ENCODE data around the gene SLC5A2. TPM values are rescaled to one million over a fixed set of nuclear protein-coding genes. Genes with fewer than 3 reads are reported as not detected.

SLC5A2 gene
- total RNA-seq, 1 experiment from 2014 or later, result 1.6 TPM

DNA sequence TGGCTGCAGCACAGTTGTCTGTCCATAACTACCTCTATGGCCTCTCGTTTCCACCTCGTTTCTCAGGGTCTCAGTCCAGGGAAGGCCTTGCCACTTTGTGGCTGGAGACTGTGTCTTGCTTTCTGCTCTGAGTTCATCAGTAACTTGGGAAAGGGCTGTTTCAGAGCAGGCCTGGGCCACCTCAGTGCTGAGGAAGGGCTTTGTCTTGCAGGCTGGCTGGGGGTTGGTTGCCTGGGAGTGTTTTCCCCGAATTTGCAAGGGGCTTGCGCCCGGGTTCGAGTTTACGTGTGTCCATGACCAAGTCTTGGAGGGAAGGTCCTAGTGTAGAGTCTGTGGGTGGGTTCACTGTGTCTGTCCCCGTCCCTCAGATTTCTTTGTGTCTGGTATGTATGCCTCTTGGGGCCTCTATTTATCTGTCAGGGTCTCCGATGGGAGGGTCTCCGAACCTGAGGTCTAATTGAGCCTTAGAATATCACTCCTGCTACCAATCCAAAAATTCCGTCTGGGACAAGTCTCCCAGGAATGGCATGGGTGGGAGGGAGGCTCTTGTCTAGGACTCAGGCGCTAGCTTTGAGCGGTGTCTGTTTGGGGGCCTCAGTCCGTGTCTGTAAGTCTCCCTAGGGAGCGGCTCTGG, 11.6 kb upstream of the SLC5A2 start:
- H3K4me1 Mint-ChIP-seq (ENCODE audit: low read depth, unreplicated experiment), result peaks cover 17% of the 10 kb centered on the region
- no TSS peak for BruUV-seq (replicated peaks)

DNA sequence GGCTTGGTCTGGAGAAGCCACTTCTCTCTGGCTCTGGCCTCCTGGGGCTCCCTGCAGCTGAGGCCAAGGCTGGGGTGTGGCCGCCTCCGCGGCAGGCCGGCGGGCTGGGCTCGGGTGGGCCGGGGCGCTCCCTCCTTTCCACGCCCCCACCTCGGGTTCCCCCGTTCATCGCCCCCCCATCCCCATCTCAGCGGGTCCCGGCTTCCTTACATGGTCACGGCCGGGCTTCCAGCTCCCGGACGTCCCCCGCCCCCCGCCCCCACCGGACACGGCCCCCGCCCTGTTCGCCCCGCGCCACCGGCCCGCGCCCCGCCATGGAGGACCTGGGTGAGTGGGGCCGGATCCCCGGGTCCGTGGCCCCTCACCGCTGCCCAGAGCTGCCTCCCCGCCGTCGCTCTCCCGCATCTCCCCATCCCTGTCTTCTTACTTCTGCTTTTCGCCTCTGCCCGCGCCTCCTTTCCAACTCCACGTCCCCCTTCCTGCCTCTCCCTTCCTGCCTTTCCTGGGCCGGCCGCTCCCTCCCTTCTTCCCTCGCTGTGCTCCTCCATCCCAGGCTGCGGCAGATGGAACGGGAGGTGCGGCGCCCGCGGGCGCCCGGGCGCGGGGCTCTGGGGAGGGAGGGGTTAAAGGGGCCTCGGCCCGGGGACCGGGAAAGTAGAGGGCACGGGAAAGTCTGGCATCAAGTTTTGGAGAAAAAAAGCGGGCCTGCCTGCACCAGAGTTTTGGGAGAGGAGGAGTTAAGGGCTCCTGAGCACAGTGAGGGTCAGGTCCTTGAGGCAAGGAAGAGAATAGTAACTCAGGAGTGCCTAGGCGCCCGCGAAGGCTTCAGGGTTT, 10.8 kb upstream of the SLC5A2 start, which contains the start of gene TGFB1I1:
Gene TGFB1I1, plus strand, starts transcription at position 278 of the 834 bp plus-strand sequence. Its CDS starts 37 bp downstream, at position 315.
- no peaks in the 10 kb centered on the region for H3K27me3 Mint-ChIP-seq (ENCODE audit: unreplicated experiment)
- no TSS peak for BruUV-seq (replicated peaks)
- DNase-seq, result peak; percentile 41
- CTCF ChIA-PET, result interaction anchor here (1.0 kb wide), 1 partner anchor 11 kb away, joined by 4 read pairs; no protein-coding TSS in a partner anchor
- peaks cover 20% of the 10 kb centered on the region for H3K4me1 Mint-ChIP-seq (ENCODE audit: low read depth, unreplicated experiment)
- H3K4me3 Mint-ChIP-seq (ENCODE audit: low read depth, unreplicated experiment), result peak within 1 kb of the TSS; percentile 78
- intact Hi-C loops (cut with micrococcal nuclease; ENCODE audit: unreplicated experiment), result no loop called here
- TF ChIP-seq, protein P1, sequence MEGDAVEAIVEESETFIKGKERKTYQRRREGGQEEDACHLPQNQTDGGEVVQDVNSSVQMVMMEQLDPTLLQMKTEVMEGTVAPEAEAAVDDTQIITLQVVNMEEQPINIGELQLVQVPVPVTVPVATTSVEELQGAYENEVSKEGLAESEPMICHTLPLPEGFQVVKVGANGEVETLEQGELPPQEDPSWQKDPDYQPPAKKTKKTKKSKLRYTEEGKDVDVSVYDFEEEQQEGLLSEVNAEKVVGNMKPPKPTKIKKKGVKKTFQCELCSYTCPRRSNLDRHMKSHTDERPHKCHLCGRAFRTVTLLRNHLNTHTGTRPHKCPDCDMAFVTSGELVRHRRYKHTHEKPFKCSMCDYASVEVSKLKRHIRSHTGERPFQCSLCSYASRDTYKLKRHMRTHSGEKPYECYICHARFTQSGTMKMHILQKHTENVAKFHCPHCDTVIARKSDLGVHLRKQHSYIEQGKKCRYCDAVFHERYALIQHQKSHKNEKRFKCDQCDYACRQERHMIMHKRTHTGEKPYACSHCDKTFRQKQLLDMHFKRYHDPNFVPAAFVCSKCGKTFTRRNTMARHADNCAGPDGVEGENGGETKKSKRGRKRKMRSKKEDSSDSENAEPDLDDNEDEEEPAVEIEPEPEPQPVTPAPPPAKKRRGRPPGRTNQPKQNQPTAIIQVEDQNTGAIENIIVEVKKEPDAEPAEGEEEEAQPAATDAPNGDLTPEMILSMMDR (IDR thresholded peaks at IDR 0.05; ENCODE audit: unreplicated experiment), result no peak
- peak within 1 kb of the TSS; percentile 75 for H3K27ac Mint-ChIP-seq (ENCODE audit: unreplicated experiment)
- peaks cover 30% of the 10 kb centered on the region for H3K36me3 Mint-ChIP-seq (ENCODE audit: insufficient read depth, unreplicated experiment)
- H3K9me3 Mint-ChIP-seq (ENCODE audit: low read depth, unreplicated experiment), result no peaks in the 10 kb centered on the region

More for the DNA sequence above, 11.6 kb upstream of the SLC5A2 start:
- Mint-ChIP-seq H3K27me3 (ENCODE audit: unreplicated experiment) (no peaks in the 10 kb centered on the region), H3K4me3 (ENCODE audit: low read depth, unreplicated experiment) (peak overlapping the region; percentile 78), H3K9me3 (ENCODE audit: low read depth, unreplicated experiment) (no peaks in the 10 kb centered on the region), H3K36me3 (ENCODE audit: insufficient read depth, unreplicated experiment) (peaks cover 23% of the 10 kb centered on the region), H3K27ac (ENCODE audit: unreplicated experiment) (no peak overlapping the region)
- CTCF ChIA-PET, result interaction anchor here (1.0 kb wide), 1 partner anchor 11 kb away, joined by 4 read pairs; no protein-coding TSS in a partner anchor
- TF ChIP-seq, protein P1 (IDR thresholded peaks at IDR 0.05; ENCODE audit: unreplicated experiment), result no peak
- intact Hi-C loops (cut with micrococcal nuclease; ENCODE audit: unreplicated experiment), result no loop called here
- no peak for DNase-seq

DNA sequence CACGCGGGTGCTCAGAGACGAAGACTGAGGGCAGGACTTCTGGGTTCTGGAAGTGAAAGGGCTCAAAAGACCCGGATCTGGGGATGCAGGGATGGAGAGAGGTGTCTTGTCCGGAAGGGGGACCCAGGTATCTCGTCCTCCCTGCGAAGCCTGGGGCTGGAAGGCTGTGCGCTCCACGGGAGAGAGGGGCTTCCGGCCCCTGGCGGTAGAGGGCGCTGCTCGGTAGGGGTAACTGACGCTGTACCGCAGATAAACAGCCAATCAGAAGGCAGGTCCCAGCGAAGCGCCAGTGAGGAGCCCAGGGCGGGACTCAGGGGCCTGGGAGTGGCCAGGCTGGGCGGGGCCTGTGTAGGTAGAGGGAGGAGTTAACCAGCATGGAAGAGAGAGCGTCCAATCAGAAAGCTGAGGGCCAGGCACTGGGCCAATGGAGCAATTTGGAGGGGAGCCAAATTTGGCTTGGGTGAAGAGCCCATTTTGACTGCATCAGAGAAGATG, 10.2 kb upstream of the SLC5A2 start:
- peak; percentile 54 for DNase-seq
- peaks cover 24% of the 10 kb centered on the region for H3K4me1 Mint-ChIP-seq (ENCODE audit: low read depth, unreplicated experiment)
- no peaks in the 10 kb centered on the region for H3K27me3 Mint-ChIP-seq (ENCODE audit: unreplicated experiment)
- intact Hi-C loops (cut with micrococcal nuclease; ENCODE audit: unreplicated experiment), result no loop called here
- no peaks in the 10 kb centered on the region for H3K9me3 Mint-ChIP-seq (ENCODE audit: low read depth, unreplicated experiment)
- CTCF ChIA-PET, result interaction anchor here (0.6 kb wide), 1 partner anchor 14 kb away, joined by 3 read pairs; the partner anchor contains the start of gene ARMC5
- H3K27ac Mint-ChIP-seq (ENCODE audit: unreplicated experiment), result peak overlapping the region; percentile 75
- peaks cover 37% of the 10 kb centered on the region for H3K36me3 Mint-ChIP-seq (ENCODE audit: insufficient read depth, unreplicated experiment)
- TF ChIP-seq, protein P1 (IDR thresholded peaks at IDR 0.05; ENCODE audit: unreplicated experiment), result peak; percentile 33
- TSS peak; percentile 20 for BruUV-seq (replicated peaks)
- H3K4me3 Mint-ChIP-seq (ENCODE audit: low read depth, unreplicated experiment), result peak overlapping the region; percentile 78

DNA sequence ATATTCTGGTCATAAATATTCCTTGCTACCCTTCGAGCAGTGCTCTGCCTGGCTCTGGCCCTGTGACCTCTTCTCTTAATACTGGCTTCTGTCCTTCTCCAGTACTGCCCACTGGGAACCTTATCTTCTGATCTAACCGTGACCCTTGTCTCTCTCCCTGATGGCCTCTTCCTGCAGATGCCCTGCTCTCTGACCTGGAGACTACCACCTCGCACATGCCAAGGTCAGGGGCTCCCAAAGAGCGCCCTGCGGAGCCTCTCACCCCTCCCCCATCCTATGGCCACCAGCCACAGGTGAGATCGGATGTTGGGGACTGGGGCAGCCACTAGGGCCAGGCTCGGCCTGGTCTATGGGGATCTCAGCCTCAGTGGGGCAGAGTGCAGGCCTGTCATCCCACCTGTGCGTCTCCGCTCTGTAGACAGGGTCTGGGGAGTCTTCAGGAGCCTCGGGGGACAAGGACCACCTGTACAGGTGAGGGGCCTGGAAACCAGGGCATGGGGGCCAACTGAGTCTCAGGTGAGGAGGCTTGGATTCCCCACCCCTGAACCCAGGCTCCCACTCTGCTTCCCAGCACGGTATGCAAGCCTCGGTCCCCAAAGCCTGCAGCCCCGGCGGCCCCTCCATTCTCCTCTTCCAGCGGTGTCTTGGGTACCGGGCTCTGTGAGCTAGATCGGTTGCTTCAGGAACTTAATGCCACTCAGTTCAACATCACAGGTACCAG, 9.5 kb upstream of the SLC5A2 start:
- peak overlapping the region; percentile 78 for H3K4me3 Mint-ChIP-seq (ENCODE audit: low read depth, unreplicated experiment)
- BruUV-seq (replicated peaks), result no TSS peak
- intact Hi-C loops (cut with micrococcal nuclease; ENCODE audit: unreplicated experiment), result no loop called here
- CTCF ChIA-PET, result interaction anchor here (0.6 kb wide), 1 partner anchor 14 kb away, joined by 3 read pairs; the partner anchor contains the start of gene ARMC5
- no peak for DNase-seq
- no peaks in the 10 kb centered on the region for H3K27me3 Mint-ChIP-seq (ENCODE audit: unreplicated experiment)
- H3K36me3 Mint-ChIP-seq (ENCODE audit: insufficient read depth, unreplicated experiment), result peaks cover 43% of the 10 kb centered on the region
- peaks cover 30% of the 10 kb centered on the region for H3K4me1 Mint-ChIP-seq (ENCODE audit: low read depth, unreplicated experiment)
- TF ChIP-seq, protein P1 (IDR thresholded peaks at IDR 0.05; ENCODE audit: unreplicated experiment), result no peak
- no peaks in the 10 kb centered on the region for H3K9me3 Mint-ChIP-seq (ENCODE audit: low read depth, unreplicated experiment)
- no peak overlapping the region for H3K27ac Mint-ChIP-seq (ENCODE audit: unreplicated experiment)
